Skin epidermis (tissue), 12 donors: ENCODE measurements around the gene SERTAD3.
"Not testable (repeated sequence)": the region's sequence is repeated elsewhere in the genome, so short reads cannot be mapped to it uniquely, and the experiment has no call there.

ENCODE experiments used
- H3K27ac ChIP-seq, 21 experiments: fragments of 200-600 bp; sonication (generic) in 11 of 21; one replicate each; pipeline ENCODE4 v1.5.0; 2020; ENCODE audit warnings: mild to moderate bottlenecking in 3 of 21, inconsistent platforms in 2 of 21, moderate library complexity in 2 of 21
- H3K4me3 ChIP-seq, 7 experiments: fragments of 200-600 bp; sonication (generic) in 2 of 7; one replicate each; pipeline ENCODE4 v1.5.0; 2020; ENCODE audit warnings: inconsistent platforms in 2 of 7, mild to moderate bottlenecking in 2 of 7, moderate library complexity in 1 of 7

SERTAD3 gene, protein sequence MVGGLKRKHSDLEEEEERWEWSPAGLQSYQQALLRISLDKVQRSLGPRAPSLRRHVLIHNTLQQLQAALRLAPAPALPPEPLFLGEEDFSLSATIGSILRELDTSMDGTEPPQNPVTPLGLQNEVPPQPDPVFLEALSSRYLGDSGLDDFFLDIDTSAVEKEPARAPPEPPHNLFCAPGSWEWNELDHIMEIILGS

DNA sequence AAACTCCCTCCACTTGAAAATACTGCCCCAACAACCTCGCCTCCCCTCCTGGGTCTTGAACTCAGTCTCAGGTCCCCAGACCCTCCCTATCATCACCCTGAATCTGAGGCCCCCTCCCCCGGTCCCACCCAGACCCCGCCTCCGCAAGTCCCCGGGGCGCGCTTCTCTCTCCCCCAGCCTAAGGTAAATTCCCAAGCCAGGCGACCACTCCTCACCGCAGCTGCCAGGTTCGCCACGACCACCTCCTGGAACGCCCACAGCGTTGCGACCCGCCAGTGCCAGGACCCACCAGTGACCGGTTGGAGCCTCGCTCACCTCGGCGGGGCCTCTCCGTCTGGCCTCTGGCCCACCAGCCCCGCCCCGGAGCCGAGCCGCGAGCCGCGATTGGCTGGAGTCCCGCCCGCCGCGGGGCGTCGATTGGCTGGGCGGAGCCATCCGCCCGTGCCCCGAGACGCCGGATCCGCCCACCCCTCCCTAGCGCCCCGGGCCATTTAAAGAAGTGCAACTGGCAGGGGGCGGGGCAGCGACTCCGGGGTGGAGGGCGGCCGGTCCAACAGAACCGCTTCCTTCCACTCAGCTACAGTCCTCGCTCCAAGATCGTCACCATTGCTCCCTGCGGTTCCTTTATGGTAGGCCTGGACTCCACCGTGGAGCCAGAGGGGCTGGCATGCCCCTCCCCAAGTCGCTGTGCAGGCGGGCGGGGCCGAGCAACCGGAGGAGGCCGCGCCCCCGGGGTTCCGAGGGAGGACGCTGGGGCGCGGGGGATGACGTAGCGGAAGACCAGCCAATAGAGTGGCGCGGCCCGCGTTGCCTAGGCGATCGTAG, at the start of gene SERTAD3:
Gene SERTAD3 (minus strand): TSS at position 336 of the 825 bp plus-strand sequence. CDS start 2,255 bp downstream, outside the sequence.
- peak within 1 kb of the TSS; percentile 73 to 96 (median 94) for H3K4me3 ChIP-seq

GRCh38 chr19:40493778-40494177, 49.6 kb upstream of the SERTAD3 start:
- Histone ChIP-seq H3K4me3 (no peak overlapping the region), H3K27ac (no peak overlapping the region)

More for the DNA sequence above, at the start of gene SERTAD3:
- peak within 1 kb of the TSS; percentile 28 to 99 (median 92) for H3K27ac ChIP-seq

DNA sequence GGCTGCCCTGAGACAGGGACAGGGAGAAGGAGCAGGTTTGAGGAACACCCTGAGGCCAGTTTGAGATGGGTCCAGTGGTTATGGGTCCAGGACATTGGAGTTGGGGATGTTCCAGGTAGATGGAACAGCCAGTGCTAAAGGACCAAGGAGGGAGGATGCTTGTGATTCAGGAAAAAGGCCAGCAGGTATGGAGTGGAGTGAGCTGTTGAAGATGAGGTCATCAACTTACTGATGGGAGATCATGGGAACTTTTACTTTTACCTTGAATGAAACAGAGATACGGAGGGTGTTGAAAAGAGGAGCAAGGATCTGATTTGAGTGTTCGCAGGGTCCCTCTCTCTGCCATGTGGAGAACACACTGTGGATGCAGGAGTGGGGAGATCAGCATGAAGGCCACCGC, 48.1 kb upstream of the SERTAD3 start:
- H3K4me3 ChIP-seq, result no peak overlapping the region
- H3K27ac ChIP-seq, result no peak overlapping the region

DNA sequence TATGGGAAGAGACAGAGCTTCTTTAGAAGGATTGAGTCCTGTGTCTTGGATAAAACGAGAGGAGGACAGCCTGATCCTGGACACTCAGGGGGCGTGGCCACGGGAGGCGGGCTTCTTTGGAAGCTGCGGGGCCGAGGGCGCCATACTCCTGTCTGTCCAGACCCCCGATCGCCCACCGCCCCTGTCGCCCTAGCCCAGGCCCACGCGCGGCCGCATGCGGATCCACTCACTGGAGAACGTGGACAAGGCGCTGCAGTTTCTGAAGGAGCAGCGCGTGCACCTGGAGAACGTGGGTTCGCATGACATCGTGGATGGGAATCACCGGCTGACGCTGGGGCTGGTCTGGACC, 45.7 kb upstream of the SERTAD3 start:
- no peak overlapping the region for H3K4me3 ChIP-seq
- H3K27ac ChIP-seq, result no peak overlapping the region

GRCh38 chr19:40486017-40486416, 41.9 kb upstream of the SERTAD3 start:
- no peak overlapping the region for H3K27ac ChIP-seq
- H3K4me3 ChIP-seq, result no peak overlapping the region

DNA sequence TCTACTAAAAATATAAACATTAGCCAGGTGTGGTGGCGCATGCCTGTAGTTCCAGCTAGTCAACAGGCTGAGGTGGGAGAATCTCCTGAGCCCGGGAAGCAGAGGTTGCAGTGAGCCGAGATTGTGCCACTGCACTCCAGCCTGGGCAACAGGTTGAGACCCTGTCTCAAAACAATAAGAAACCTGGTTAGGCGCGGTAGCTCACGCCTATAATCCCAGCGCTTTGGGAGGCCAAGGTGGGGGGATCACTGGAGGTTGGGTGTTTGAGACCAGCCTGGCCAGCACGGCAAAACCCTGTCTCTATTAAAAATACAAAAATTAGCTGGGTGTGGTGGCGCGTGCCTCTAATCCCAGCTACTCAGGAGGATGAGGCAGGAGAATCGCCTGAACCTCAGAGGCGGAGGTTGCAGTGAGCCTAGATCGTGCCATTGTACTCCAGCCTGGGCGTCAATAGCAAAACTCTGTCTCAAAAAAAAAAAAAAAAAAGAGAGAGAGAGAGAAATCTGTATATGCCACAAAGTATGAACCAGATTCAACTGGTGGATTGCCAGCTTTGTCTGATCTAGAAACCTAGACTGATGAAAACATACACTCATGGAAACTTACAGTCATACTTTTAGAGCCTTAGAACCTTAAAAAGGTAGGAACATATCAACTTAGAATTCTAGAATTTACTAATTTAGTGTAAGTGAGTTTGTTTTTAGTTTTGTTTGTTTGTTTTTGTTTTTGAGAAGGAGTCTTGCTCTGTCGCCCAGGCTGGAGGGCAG, 31.9 kb upstream of the SERTAD3 start:
- not testable (repeated sequence) for H3K27ac ChIP-seq, H3K4me3 ChIP-seq

GRCh38 chr19:40474737-40475136, 30.6 kb upstream of the SERTAD3 start:
- H3K4me3 ChIP-seq, result no peak overlapping the region

GRCh38 chr19:40472516-40472915, 28.4 kb upstream of the SERTAD3 start:
- Histone ChIP-seq H3K27ac (no peak overlapping the region), H3K4me3 (no peak overlapping the region)

More at GRCh38 chr19:40474737-40475136, 30.6 kb upstream of the SERTAD3 start:
- H3K27ac ChIP-seq, result no peak overlapping the region

DNA sequence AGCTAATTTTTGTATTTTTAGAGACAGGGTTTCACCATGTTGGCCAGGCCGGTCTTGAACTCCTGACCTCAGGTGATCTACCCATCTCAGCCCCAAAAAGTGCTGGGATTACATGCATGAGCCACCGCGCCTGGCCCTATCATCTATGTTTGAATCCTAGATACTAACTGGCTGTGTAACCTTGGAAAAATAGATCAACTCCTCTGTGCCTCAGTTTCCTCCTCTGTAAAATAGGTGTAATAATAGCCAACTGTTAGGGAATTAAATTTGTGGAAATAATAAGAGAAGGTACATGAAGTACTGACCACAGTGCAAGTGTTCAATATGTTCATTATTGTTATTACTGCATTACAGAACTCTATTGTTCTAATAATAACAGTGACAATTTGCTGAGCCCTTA, 27.0 kb upstream of the SERTAD3 start:
- Histone ChIP-seq H3K4me3 (no peak overlapping the region), H3K27ac (no peak overlapping the region)

DNA sequence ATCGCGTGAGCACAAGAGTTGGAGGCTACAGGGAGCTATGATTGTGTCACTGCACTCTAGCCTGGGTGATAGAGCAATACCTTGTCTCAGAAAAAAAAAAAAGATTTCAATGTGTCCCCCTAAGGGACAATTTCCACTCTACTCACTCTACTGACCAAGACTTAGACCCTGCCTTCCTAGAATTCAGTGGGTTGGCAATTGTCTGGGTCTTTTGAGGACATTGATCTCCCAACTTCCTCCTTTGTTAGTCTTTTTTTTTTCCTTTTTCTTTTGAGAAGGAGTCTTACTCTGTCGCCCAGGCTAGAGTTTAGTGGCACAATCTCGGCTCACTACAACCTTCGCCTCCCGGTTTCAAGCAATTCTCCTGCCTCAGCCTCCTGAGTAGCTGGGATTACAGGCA, 24.9 kb upstream of the SERTAD3 start:
- Histone ChIP-seq H3K4me3 (no peak overlapping the region), H3K27ac (no peak overlapping the region)

- Histone ChIP-seq H3K4me3 (peak within 1 kb of the TSS; percentile 28 to 80 (median 69)), H3K27ac (peak within 1 kb of the TSS in 10 of 21 experiments; percentile 3 to 85 (median 56))
Measured at GRCh38 chr19:40466985-40467734, 23.0 kb upstream of the SERTAD3 start, which contains the start of gene SPTBN4. Gene SPTBN4, plus strand, starts transcription at chr19:40467001. Its CDS starts 5,621 bp downstream, at chr19:40472622.

DNA sequence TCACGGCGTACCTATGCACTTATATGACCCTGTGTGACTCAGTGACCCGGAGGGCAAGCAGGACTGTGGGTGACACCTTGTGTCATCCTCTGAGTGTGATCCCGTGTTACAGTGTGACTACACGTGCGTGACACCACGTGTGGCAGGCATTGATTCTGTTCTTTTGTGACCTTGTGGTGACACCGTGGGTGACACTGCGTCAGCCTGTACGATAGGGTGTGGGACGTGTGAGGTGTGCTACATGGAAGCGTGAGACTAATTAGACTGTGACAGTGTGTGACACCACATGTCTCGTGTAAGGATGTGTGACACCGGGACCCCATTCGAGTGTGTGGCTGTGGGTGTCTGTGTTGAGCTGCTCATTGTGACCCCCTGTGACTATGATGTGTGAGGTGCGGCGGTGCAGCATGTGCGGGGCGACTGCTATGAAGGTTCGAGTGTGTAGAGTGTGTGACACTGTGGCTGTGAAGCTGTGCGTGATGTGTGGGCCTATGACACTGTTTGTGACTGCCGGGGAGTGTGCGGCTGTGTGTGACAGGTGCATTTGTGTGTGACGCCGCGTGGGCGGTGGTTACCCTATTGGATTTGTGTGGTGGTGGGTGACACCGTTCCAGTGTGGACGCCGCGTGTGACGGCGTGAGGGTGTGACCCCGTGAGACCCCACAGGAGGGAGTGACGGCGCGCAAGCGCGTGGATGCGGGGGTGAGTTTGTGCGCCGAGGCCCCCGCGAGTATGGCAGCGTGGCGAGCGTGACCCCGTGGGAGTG, 22.3 kb upstream of the SERTAD3 start:
- H3K27ac ChIP-seq, result peak overlapping the region in 10 of 21 experiments; percentile 3 to 85 (median 56)

GRCh38 chr19:40465557-40466218, 21.6 kb upstream of the SERTAD3 start, which contains the start of gene BLVRB:
Gene BLVRB, minus strand, starts transcription at chr19:40465745. Its CDS starts 57 bp downstream, at chr19:40465688.
- Histone ChIP-seq H3K27ac (peak within 1 kb of the TSS in 20 of 21 experiments; percentile 77 to 95 (median 88)), H3K4me3 (peak within 1 kb of the TSS; percentile 60 to 80 (median 70))

More for the DNA sequence above, 22.3 kb upstream of the SERTAD3 start:
- H3K4me3 ChIP-seq, result peak overlapping the region; percentile 28 to 80 (median 69)

GRCh38 chr19:40465025-40465556, 21.0 kb upstream of the SERTAD3 start:
- Histone ChIP-seq H3K27ac (peak overlapping the region in 20 of 21 experiments; percentile 77 to 95 (median 88)), H3K4me3 (peak overlapping the region; percentile 60 to 80 (median 70))

GRCh38 chr19:40464059-40465024, 20.2 kb upstream of the SERTAD3 start:
- Histone ChIP-seq H3K27ac (peak overlapping the region in 20 of 21 experiments; percentile 22 to 95 (median 88)), H3K4me3 (peak overlapping the region in 6 of 7 experiments; percentile 60 to 80 (median 70))

GRCh38 chr19:40463587-40464037, 19.5 kb upstream of the SERTAD3 start:
- H3K4me3 ChIP-seq, result not testable (repeated sequence)
- H3K27ac ChIP-seq, result peak overlapping the region in 15 of 21 experiments; percentile 6 to 95 (median 82)
